HG03432 (cell line): ENCODE measurements around the gene MARS2.
"Not testable (repeated sequence)": the region's sequence is repeated elsewhere in the genome, so short reads cannot be mapped to it uniquely, and the experiment has no call there.

Source experiments
- ATAC-seq: cut with Tn5 transposase; IDR thresholded peaks from one replicate; pipeline ENCODE4 v1.9.1; 2021; ENCODE audit warnings: mild to moderate bottlenecking, moderate library complexity; ENCODE audit not compliant: unreplicated experiment

MARS2 gene

DNA sequence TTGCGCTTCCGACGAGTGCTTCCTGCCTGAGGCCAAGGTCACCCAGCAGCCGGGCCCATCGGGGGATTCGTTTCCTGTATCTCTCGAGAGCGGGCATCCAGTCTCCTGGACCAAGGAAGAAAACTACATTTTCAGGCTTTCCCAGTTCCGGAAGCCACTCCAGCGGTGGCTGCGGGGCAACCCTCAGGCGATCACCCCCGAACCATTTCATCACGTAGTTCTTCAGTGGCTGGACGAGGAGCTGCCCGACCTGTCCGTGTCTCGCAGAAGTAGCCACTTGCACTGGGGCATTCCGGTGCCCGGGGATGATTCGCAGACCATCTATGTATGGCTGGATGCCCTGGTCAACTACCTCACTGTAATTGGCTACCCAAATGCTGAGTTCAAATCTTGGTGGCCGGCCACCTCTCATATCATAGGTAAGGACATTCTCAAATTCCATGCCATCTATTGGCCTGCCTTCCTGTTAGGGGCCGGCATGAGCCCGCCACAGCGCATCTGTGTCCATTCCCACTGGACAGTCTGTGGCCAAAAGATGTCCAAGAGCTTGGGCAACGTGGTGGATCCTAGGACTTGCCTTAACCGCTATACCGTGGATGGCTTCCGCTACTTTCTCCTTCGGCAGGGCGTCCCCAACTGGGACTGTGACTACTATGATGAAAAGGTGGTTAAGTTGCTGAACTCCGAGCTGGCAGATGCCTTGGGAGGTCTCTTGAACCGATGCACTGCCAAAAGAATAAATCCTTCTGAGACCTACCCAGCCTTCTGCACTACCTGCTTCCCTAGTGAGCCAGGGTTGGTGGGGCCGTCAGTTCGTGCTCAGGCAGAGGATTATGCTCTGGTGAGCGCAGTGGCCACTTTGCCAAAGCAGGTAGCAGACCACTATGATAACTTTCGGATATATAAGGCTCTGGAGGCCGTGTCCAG lies 1.0 kb downstream of the MARS2 start:
- no peak for ATAC-seq

DNA sequence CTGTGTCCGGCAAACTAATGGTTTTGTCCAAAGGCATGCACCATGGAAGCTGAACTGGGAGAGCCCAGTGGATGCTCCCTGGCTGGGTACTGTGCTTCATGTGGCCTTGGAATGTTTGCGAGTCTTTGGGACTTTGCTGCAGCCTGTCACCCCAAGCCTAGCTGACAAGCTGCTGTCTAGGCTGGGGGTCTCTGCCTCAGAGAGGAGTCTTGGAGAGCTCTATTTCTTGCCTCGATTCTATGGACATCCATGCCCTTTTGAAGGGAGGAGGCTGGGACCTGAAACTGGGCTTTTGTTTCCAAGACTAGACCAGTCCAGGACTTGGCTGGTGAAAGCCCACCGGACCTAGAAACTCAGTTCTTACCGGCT lies 1.7 kb downstream of the MARS2 start:
- ATAC-seq: no peak

DNA sequence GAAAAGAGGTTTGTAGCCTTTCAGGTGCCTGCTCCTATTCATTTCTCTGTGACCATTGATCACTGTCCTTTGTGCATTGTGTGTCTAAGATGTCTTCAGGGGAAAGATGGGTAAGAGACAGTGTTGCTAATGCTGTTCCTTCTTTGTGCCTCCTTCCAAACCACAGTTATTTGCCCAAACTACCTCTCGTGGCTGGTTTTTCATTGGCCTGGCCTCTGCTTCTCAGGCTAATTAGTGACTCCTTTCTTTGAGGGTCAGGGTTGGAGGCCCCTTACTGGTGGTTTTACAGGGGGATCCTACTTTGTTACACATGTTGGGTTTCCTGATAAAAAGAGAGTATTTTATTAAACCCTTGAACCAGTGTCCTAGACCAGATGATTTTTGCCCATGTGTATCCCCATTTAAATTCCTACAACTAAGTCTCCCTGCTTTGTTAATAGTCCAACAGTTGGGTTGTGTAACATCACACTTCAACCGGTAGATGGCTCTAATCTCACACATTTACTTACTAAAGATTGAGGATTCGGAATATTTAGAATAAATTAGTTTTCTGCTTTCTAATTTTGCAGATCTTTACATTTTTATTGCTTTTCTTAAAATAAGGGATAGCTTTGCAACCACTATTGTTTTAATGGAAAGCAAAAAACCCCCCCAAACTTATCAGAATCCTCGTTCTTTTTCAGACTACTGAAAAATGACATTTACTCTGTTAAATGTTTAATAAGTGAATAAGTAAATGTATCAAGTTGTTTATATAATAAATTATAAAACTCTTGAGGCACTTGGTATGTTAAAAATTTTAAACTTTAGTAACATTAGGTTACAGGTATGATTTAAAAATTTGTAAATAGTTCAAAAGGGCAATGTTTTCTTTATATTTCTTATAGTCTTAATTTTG lies 2.4 kb downstream of the MARS2 start:
- no peak for ATAC-seq

DNA sequence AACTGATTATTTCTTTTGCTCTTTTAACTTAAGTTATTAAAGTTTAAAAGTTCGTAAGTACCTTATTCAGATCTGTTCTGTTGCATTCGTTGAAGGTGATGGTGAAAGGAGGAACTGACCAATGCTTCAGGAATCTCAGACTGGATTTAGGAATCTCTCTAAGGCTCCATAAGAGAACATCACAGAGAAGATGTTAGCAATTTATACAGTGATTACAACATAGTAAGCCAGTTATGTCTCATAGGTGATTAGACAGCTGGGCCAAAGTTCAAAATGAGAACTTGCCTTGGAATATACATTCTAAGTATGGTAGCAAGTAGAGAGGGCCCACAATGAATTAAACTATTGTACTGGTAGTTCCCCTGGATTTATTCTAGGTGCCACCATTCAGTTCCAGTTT lies 3.2 kb downstream of the MARS2 start:
- ATAC-seq: no peak

DNA sequence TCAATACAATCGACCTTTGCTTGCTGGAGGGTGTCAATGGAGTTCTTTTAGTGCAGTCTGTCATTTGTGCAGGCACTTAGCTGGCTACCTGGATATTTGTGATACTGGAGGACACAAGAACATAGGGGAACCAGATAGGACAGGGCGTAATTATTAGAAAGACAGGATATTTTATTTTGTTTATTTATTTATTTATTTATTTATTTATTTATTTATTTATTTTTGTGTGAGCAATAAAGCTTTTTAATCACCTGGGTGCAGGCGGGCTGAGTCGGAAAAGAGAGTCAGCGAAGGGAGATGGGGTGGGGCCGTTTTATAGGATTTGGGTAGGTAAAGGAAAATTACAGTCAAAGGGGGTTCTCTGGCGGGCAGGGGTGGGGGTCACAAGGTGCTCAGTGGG lies 4.0 kb downstream of the MARS2 start:
- ATAC-seq: not testable (repeated sequence)

DNA sequence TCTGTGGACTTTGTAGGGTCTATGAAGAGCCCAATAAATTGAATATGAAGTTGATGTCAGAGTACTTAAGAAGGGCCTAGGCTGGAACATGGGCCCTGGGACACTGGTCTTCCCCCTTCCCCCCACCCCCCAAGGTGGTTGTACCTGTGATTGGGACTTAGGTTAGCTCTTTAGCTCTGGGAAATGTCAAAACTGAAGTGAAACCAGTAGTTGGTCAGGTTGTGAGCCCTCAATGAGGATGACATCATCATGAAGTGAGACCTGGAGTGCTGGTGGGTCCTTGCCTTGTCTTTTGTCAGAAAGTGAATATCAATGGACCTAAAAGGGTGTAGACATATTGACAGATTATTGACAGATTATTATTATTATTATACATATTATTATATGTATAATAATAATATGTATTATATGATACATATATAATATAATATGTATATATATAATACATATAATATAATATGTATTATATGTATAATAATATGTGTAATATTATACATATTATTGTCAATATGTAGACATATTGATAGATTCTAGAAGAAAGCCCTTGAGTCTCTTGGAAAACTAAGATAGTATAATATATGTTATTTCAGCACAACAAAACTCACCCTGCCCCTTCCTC lies 5.4 kb downstream of the MARS2 start:
- ATAC-seq: peak; percentile 74

DNA sequence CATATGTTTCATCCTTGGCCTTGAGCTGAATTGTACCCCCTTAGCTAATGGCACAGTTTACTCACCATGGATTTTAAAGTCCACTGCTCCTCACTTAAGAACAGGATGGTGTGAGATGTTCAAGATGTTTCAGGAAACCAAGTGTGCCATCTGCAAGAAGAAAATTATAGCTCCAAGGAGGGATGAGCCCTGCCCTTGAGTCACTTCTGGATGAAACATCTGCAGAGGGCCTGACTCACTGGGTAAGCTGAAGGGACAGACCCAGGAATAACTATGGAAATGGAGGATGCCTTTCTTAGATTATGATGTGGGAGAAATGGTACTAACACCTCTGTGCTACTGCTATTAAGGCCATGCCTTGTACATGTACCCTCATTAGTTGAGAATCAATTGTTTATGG lies 6.4 kb downstream of the MARS2 start:
- no peak for ATAC-seq

DNA sequence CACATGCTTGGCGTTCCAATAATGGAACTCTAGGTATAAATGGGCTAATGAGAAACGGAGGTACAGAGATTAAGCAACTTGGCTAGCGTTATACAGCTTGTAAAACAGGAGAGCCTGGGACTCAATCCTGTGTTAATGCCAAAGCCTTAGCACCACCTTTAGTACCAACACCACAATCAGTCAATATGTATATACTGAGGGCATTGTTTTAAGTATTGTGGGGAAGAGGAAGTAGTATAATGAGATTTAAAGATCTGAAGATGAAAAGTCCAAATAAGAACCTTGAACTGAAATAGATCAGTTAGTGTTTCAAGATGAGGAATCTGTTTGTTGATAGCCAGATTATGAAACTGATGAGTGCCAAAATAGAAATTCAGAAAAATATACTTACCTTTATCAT lies 8.1 kb downstream of the MARS2 start:
- ATAC-seq: no peak

DNA sequence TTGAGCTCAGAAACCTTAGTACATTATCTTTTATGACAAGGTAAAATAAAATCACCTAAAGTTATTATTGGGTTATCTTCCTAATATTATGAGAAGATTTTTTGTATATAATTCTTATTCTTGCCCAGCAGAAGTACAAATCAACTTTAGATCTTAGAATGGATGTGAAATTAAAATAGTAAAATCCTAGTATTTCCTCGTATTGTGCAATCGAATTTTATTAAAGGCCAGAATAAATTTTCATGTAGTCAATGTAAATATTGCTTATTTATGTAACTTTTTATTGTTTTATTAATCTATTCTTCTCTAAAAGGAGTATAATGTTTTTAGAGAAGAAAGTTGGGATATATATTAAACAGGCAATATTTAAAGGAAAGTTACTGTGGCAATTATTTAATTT lies 12.7 kb downstream of the MARS2 start:
- no peak for ATAC-seq

DNA sequence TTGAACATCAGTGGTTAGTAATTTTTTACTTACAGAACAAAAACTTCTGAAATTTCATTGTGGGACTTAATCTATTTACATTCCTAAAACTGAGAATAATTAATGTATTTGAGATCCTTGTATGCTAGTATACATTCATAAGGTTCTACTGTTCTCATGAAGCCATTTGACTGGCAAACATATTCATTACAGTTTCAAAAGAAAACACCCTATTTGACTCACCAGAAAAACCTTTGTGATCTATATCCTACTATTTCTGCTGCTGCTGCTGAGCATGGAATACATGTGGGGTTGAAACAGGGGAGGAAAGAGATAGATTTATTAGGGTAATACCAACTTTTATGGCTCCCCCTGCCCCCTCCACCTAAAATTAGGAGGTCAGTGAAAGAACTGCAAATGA lies 21.8 kb downstream of the MARS2 start:
- no peak for ATAC-seq

DNA sequence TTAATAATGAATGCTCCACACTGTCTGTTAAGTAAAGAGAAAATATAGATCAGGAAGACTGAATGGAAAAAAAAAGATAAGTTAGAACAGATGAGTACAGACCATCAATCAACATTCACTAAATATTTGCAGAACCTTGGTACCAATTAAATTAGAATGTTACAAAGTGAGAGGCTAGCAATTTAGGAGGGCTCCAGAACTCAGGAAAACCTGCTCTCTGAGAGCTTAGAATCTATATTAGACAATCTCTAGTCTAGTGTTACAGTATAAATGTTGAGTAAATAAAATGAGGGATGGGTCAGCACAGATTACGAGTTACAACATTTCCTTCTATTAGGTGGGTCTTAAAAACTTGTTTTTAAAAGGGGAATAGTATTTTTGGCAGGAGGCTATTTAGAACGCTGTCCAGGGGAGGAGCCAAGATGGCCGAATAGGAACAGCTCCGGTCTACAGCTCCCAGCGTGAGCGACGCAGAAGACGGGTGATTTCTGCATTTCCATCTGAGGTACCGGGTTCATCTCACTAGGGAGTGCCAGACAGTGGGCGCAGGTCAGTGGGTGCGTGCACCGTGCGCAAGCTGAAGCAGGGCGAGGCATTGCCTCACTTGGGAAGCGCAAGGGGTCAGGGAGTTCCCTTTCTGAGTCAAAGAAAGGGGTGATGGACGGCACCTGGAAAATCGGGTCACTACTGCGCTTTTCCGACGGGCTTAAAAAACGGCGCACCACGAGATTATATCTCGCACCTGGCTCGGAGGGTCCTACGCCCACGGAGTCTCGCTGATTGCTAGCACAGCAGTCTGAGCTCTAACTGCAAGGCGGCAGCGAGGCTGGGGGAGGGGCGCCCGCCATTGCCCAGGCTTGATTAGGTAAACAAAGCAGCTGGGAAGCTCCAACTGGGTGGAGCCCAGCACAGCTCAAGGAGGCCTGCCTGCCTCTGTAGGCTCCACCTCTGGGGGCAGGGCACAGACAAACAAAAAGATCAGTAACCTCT lies 23.7 kb downstream of the MARS2 start:
- not testable (repeated sequence) for ATAC-seq

DNA sequence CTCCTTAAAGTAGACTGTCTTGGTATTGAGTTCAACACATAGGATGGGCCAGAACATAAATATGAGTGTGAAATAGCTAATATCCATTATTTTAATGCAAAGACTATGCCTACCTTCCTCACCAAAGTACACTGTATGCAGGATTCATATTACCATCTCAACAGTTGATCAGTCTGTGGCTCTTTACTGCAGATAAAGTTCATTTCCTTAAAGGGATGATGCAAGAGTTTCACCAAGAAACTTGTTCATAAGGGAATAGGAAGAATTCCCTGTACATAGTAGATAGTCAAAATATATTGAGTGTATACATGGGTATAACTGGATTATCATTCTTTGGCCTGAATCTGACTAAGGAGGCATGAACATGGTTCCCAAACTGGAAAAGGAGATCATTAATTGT lies 35.0 kb downstream of the MARS2 start:
- no peak for ATAC-seq
